Mesenchymal stem cell (in vitro differentiated cells and primary cell): ENCODE results near the gene SV2C.
A peak's percentile ranks its signal among the peaks of the same experiment; 100 is the strongest.

Experiments used
- DNase-seq: peaks from one replicate; pipeline ENCODE4 v3.0.0-alpha.2; 2013
- H2AFZ ChIP-seq: one replicate; pipeline ENCODE4 v1.6.1; 2013; ENCODE audit warnings: low read depth, mild to moderate bottlenecking, control low read depth, inconsistent platforms, low read length, moderate library complexity
- H2AK5ac ChIP-seq: 2 replicates; pipeline ENCODE4 v1.6.1; 2013; ENCODE audit warnings: low read length, moderate library complexity, mild to moderate bottlenecking, inconsistent platforms; ENCODE audit not compliant: severe bottlenecking
- H2BK120ac ChIP-seq: one replicate; pipeline ENCODE4 v1.6.1; 2013; ENCODE audit warnings: low read depth, mild to moderate bottlenecking, inconsistent platforms, low read length, moderate library complexity
- H2BK12ac ChIP-seq, 2 experiments: one replicate each; pipeline ENCODE4 v1.6.1; 2013; ENCODE audit warnings: inconsistent platforms in 2 of 2, low read length in 2 of 2, mild to moderate bottlenecking in 2 of 2, moderate library complexity in 2 of 2, control low read depth in 1 of 2
- H2BK15ac ChIP-seq: one replicate; pipeline ENCODE4 v1.6.1; 2013; ENCODE audit warnings: mild to moderate bottlenecking, low read depth, inconsistent platforms; ENCODE audit not compliant: poor library complexity, severe bottlenecking
- H2BK5ac ChIP-seq: 2 replicates; pipeline ENCODE4 v1.6.1; 2013; ENCODE audit warnings: low read depth, mild to moderate bottlenecking, low read length, control low read depth, inconsistent platforms; ENCODE audit not compliant: poor library complexity, severe bottlenecking
- H3K14ac ChIP-seq, 2 experiments: one replicate each; pipeline ENCODE4 v1.6.1; 2013; ENCODE audit warnings: inconsistent platforms in 2 of 2, low read length in 2 of 2, control low read depth in 1 of 2, mild to moderate bottlenecking in 1 of 2, moderate library complexity in 1 of 2
- H3K18ac ChIP-seq, 2 experiments: one replicate each; pipeline ENCODE4 v1.6.1; 2013; ENCODE audit warnings: inconsistent platforms in 2 of 2, low read length in 2 of 2, control low read depth in 1 of 2, low read depth in 1 of 2, mild to moderate bottlenecking in 1 of 2
- H3K23ac ChIP-seq, 2 experiments: one replicate each; pipeline ENCODE4 v1.6.1; 2013; ENCODE audit warnings: inconsistent platforms in 2 of 2, low read length in 2 of 2, mild to moderate bottlenecking in 2 of 2, moderate library complexity in 2 of 2, control low read depth in 1 of 2
- H3K27ac ChIP-seq: 2 replicates; pipeline ENCODE4 v1.5.1; 2013; ENCODE audit warnings: mild to moderate bottlenecking, moderate library complexity, low read length, control low read depth, inconsistent platforms; ENCODE audit not compliant: poor library complexity, severe bottlenecking
- H3K27me3 ChIP-seq, 2 experiments: 2 replicates each; pipeline versions ENCODE4 v1.6.1 to v1.7.0; 2013; ENCODE audit warnings: low read length in 2 of 2, mild to moderate bottlenecking in 2 of 2, moderate library complexity in 2 of 2, control low read depth in 1 of 2, inconsistent platforms in 1 of 2; ENCODE audit not compliant: control insufficient read depth in 1 of 2, insufficient read depth in 1 of 2
- H3K36me3 ChIP-seq, 2 experiments: 2 replicates each; pipeline versions ENCODE4 v1.6.1 to v1.7.0; 2013; ENCODE audit warnings: low read length in 2 of 2, control low read depth in 1 of 2, inconsistent platforms in 1 of 2, low read depth in 1 of 2, mild to moderate bottlenecking in 1 of 2; ENCODE audit not compliant: insufficient read depth in 2 of 2, control insufficient read depth in 1 of 2
- H3K4ac ChIP-seq, 2 experiments: one replicate each; pipeline ENCODE4 v1.6.1; 2013; ENCODE audit warnings: inconsistent platforms in 2 of 2, low read length in 2 of 2, mild to moderate bottlenecking in 2 of 2, moderate library complexity in 2 of 2, control low read depth in 1 of 2, low read depth in 1 of 2
- H3K4me1 ChIP-seq: 2 replicates; pipeline ENCODE4 v1.6.1; 2013; ENCODE audit warnings: low read depth, low read length, control low read depth; ENCODE audit not compliant: control insufficient read depth, insufficient read depth
- H3K4me2 ChIP-seq: 2 replicates; pipeline ENCODE4 v1.6.1; 2013; ENCODE audit warnings: low read length, mild to moderate bottlenecking, inconsistent platforms; ENCODE audit not compliant: poor library complexity, severe bottlenecking
- H3K4me3 ChIP-seq, 2 experiments: 2 replicates each; pipeline versions ENCODE4 v1.5.1 to v1.7.0; 2013; ENCODE audit warnings: low read length in 2 of 2, mild to moderate bottlenecking in 2 of 2, control low read depth in 1 of 2, low read depth in 1 of 2; ENCODE audit not compliant: insufficient read depth in 1 of 2
- H3K79me1 ChIP-seq: replicated peaks from 2 replicates; pipeline ENCODE4 v1.6.1; 2013; ENCODE audit warnings: mild to moderate bottlenecking, control low read depth, low read length, inconsistent platforms; ENCODE audit not compliant: poor library complexity, severe bottlenecking
- H3K9ac ChIP-seq: 2 replicates; pipeline ENCODE4 v1.7.0; 2013; ENCODE audit warnings: mild to moderate bottlenecking, low read length, moderate library complexity
- H3K9me3 ChIP-seq: 2 replicates; pipeline ENCODE4 v1.7.0; 2013; ENCODE audit warnings: mild to moderate bottlenecking, low read length; ENCODE audit not compliant: control insufficient read depth
- H4K8ac ChIP-seq: one replicate; pipeline ENCODE4 v1.6.1; 2013; ENCODE audit warnings: inconsistent platforms, mild to moderate bottlenecking, low read length, moderate library complexity
- H4K91ac ChIP-seq: one replicate; pipeline ENCODE4 v1.6.1; 2013; ENCODE audit warnings: mild to moderate bottlenecking, low read length, inconsistent platforms
- WGBS: methylation state at CpG from one replicate; pipeline ENCODE4 v1.1.7; 2013; ENCODE audit warnings: mixed read lengths; 5-methylcytosine and 5-hydroxymethylcytosine counted together

The SV2C gene

DNA sequence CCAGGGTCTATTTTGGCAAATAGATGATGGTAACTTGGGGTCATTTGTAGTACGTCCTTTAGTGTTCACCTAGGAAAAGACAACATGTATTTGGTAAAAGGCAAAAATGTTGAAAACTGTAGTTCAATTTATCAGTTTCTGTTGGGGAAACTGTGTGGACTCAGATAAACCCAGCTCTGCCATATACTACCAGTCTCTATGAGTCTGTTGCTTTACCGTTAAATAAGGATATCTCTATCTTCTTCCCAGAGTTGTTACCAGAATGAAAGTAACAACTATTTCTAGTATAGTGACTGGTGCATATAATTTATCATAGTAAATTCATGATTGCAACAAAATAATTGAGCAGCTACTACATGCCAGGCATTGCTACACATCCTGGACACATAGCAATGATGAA, 316.1 kb downstream of the SV2C start:
- Histone ChIP-seq H3K79me1 (no peaks in the 10 kb centered on the region), H4K8ac (no peak overlapping the region), H3K14ac (no peak overlapping the region), H3K9me3 (no peaks in the 10 kb centered on the region), H2BK15ac (no peak overlapping the region), H2BK12ac (no peak overlapping the region), H3K27ac (no peak overlapping the region), H3K4ac (no peak overlapping the region), H3K23ac (no peak overlapping the region), H3K4me3 (no peak overlapping the region), H2BK5ac (no peak overlapping the region), H3K9ac (no peak overlapping the region), H4K91ac (no peak overlapping the region), H3K36me3 (no peaks in the 10 kb centered on the region), H2BK120ac (no peak overlapping the region), H3K4me2 (no peak overlapping the region), H2AK5ac (no peak overlapping the region), H3K18ac (no peak overlapping the region), H3K27me3 (peaks cover 38 to 51% of the 10 kb centered on the region in 2 experiments), H2AFZ (no peak overlapping the region), H3K4me1 (peaks cover 17% of the 10 kb centered on the region)
- WGBS = 92% methylated on average over 1 of the region's 2 CpGs
- DNase-seq = no peak

DNA sequence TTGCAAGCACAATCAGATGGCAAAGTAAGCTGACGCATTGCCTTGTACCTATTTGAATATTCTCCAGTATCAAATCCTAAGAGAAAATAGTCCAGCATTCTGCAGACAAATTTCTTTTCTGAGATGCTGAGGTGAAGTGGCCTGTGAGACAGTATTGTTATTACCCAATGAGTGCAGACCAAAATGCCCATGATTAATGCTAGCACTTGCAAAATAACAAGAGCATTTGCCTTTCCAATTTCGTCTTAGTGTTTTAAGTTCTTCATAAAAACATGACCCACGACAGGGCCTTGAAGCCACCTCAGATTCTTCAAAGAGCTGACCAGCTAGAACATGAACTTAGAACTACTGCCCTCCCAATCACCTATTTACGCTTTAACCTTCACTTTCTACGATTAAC, 317.3 kb downstream of the SV2C start:
- 85% methylated on average over 3 of the region's 5 CpGs for WGBS

DNA sequence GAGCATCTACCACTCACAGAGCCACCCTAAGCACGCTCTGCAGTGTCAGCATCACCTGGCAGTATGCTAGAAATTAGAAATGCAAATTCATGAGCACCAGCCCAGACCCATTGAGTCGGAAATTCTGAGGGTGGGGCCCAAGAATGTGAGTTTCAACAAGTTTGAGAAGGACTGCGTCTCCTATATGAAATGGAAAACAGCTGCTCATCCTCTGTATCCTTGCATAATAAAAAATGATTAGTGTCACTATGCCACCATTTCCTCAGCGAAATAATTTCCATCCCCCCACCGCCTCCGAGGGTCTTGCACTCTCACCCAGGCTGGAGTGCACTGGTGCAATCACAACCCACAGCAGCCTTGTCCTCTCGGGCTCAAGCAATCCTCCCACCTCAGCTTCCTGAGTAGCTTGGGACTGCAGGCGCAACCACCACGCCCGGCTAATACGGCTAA, 318.6 kb downstream of the SV2C start:
- Histone ChIP-seq H3K27ac (no peak overlapping the region), H3K18ac (no peak overlapping the region), H3K36me3 (no peaks in the 10 kb centered on the region), H2BK15ac (peak overlapping the region; percentile 28), H3K4me2 (peak overlapping the region; percentile 98), H2BK120ac (no peak overlapping the region), H3K4ac (no peak overlapping the region), H2AFZ (no peak overlapping the region), H3K9ac (peak overlapping the region; percentile 48), H3K23ac (no peak overlapping the region), H3K79me1 (no peaks in the 10 kb centered on the region), H3K14ac (no peak overlapping the region), H3K4me1 (peaks cover 17% of the 10 kb centered on the region), H4K91ac (no peak overlapping the region), H2BK5ac (no peak overlapping the region), H2AK5ac (no peak overlapping the region), H3K4me3 (no peak overlapping the region), H4K8ac (no peak overlapping the region), H3K9me3 (no peaks in the 10 kb centered on the region), H2BK12ac (no peak overlapping the region), H3K27me3 (peaks cover 50 to 70% of the 10 kb centered on the region in 2 experiments)
- 75% methylated on average over 11 of the region's 11 CpGs for WGBS
- no peak for DNase-seq

More for the DNA sequence above, 317.3 kb downstream of the SV2C start:
- Histone ChIP-seq H3K9ac (no peak overlapping the region), H3K4me3 (no peak overlapping the region), H2BK12ac (no peak overlapping the region), H2BK120ac (no peak overlapping the region), H3K27me3 (peaks cover 42 to 63% of the 10 kb centered on the region in 2 experiments), H3K18ac (no peak overlapping the region), H3K4me1 (peaks cover 17% of the 10 kb centered on the region), H3K4me2 (no peak overlapping the region), H4K8ac (no peak overlapping the region), H3K4ac (no peak overlapping the region), H2BK15ac (no peak overlapping the region), H3K79me1 (no peaks in the 10 kb centered on the region), H3K27ac (no peak overlapping the region), H3K36me3 (no peaks in the 10 kb centered on the region), H3K14ac (no peak overlapping the region), H3K23ac (no peak overlapping the region), H2AFZ (no peak overlapping the region), H2AK5ac (no peak overlapping the region), H3K9me3 (no peaks in the 10 kb centered on the region), H2BK5ac (no peak overlapping the region), H4K91ac (no peak overlapping the region)
- no peak for DNase-seq

DNA sequence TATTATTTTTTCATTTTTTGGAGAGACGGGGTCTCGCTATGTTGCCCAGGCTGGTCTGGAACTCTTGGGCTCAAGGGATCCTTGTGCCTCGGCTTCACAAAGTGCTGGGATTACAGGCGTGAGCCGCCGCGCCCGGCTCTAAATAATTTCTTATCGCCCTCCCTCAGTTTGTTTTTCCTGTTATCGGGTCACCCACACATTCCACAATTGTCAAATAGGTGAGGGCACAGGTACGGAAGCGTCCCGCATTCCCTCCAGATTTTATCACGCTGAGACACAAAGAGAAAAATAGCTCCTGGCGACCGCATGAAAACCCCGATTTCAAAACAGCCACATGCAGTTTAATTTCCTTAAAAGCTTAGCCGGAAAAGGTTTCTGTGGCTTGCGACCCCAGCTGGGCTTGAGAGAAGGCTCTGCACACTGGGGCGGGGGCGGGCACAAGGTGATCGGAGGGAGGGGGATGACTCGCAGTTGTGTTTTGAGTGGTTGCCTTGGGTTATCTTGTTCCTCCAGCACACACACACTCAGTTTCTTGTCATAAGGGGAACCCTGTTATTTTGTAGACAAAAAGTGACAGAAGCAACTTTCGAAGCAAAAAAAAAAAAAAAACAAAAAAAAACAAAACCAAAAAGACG, 319.2 kb downstream of the SV2C start:
- Histone ChIP-seq H3K14ac (no peak overlapping the region), H2BK12ac (no peak overlapping the region), H2AK5ac (no peak overlapping the region), H4K91ac (no peak overlapping the region), H2BK15ac (peak overlapping the region; percentile 28), H3K23ac (no peak overlapping the region), H3K18ac (no peak overlapping the region), H3K27ac (no peak overlapping the region), H2BK120ac (no peak overlapping the region), H2AFZ (peak overlapping the region; percentile 51), H3K27me3 (peaks cover 55 to 73% of the 10 kb centered on the region in 2 experiments), H3K79me1 (no peaks in the 10 kb centered on the region), H4K8ac (no peak overlapping the region), H2BK5ac (no peak overlapping the region), H3K4me1 (peaks cover 17% of the 10 kb centered on the region), H3K4ac (no peak overlapping the region), H3K9me3 (no peaks in the 10 kb centered on the region), H3K9ac (peak overlapping the region; percentile 48), H3K4me3 (peak overlapping the region in 1 of 2 experiments; percentile 77), H3K4me2 (peak overlapping the region; percentile 98), H3K36me3 (no peaks in the 10 kb centered on the region)
- 25% methylated on average over 18 of the region's 25 CpGs for WGBS
- no peak for DNase-seq
